Effector memory CD4-positive, alpha-beta T cell (primary cell): ENCODE results near the gene DCLRE1C.
"Not testable (repeated sequence)": the region's sequence is repeated elsewhere in the genome, so short reads cannot be mapped to it uniquely, and the experiment has no call there.

ENCODE experiments used
- DNase-seq, 3 donors: peaks; one replicate each; pipeline ENCODE4 v3.0.0-alpha.2; 2020
- H3K27ac ChIP-seq: 2 replicates; pipeline ENCODE4 v1.7.0; 2013; ENCODE audit warnings: mild to moderate bottlenecking, low read length, moderate library complexity; ENCODE audit not compliant: insufficient read depth, poor library complexity, severe bottlenecking
- H3K27me3 ChIP-seq: replicated peaks from 2 replicates; pipeline ENCODE4 v1.7.0; 2013; ENCODE audit warnings: mild to moderate bottlenecking, low read length; ENCODE audit not compliant: insufficient read depth, control insufficient read depth, poor library complexity, severe bottlenecking
- H3K36me3 ChIP-seq: 2 replicates; pipeline ENCODE4 v1.7.0; 2013; ENCODE audit warnings: mild to moderate bottlenecking, low read length, moderate library complexity; ENCODE audit not compliant: control insufficient read depth, insufficient read depth
- H3K4me1 ChIP-seq: 2 replicates; pipeline ENCODE4 v1.7.0; 2013; ENCODE audit warnings: low read length, mild to moderate bottlenecking; ENCODE audit not compliant: control insufficient read depth, insufficient read depth, poor library complexity, severe bottlenecking
- H3K4me3 ChIP-seq: 2 replicates; pipeline ENCODE4 v1.7.0; 2013; ENCODE audit warnings: low read length, low read depth, mild to moderate bottlenecking; ENCODE audit not compliant: insufficient read depth, poor library complexity, severe bottlenecking
- H3K9me3 ChIP-seq: 2 replicates; pipeline ENCODE4 v1.7.0; 2013; ENCODE audit warnings: mild to moderate bottlenecking, low read length, moderate library complexity; ENCODE audit not compliant: control insufficient read depth

DCLRE1C gene

DNA sequence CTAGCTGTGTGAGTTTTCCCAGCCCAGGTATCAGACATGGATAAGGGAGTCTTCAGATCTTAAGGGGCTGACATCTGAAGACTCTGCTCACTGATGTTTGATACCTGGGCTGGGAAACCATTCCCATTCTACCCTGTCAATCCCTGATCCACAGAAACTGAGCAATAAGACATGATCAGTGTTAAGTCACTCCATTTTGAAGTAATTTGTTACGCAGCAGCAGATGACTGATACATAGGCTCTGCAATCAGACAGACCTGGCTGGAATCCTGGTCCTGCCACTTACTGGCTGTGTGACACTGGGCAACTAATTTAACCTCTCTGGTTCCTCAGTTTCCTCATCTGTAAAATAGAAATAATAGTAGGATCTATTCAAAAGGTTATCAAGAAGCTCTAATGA lies 6.6 kb downstream of the DCLRE1C start:
- Histone ChIP-seq H3K4me1 (no peaks in the 10 kb centered on the region), H3K4me3 (no peak overlapping the region), H3K36me3 (peaks cover 38% of the 10 kb centered on the region), H3K27me3 (no peaks in the 10 kb centered on the region), H3K9me3 (no peaks in the 10 kb centered on the region), H3K27ac (no peak overlapping the region)
- DNase-seq, result no peak

DNA sequence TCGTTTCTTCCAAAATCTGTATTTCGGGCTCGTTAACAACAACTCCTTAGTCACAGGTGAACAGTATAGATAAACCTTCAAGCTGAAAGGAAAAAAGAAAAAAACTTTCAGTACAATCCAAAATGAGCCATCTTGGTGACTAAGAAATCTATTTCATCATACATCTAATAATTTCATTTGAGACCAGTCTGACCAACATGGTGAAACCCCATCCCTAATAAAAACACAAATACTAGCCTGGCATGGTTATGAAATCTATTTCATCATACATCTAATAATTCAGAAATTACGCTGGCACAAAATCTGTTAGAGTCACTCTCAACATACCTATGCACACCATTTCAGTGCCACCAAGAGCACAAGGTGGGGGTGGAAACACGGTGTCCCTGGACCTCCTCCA lies 8.8 kb downstream of the DCLRE1C start:
- no peak for DNase-seq
- Histone ChIP-seq H3K9me3 (no peaks in the 10 kb centered on the region), H3K27me3 (no peaks in the 10 kb centered on the region), H3K27ac (no peak overlapping the region), H3K4me3 (no peak overlapping the region), H3K36me3 (peaks cover 38% of the 10 kb centered on the region), H3K4me1 (no peaks in the 10 kb centered on the region)

DNA sequence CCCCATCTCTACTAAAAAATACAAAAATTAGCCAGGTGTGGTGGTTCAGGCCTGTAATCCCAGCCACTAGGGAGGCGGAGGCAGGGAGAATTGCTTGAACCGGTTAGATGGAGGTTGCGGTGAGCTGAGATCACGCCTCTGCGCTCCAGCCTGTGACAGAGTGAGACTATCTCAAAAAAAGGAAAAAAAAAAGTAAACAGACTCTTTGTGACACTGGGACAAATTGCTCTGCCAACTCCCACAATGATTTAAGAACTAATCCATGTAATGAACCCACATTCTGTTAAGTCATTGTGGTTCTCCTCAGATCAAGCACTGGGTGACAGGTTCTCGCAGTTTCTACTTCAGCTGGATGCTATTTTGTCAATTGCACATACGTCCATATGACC lies 11.0 kb downstream of the DCLRE1C start:
- not testable (repeated sequence) for DNase-seq, H3K27me3 ChIP-seq, H3K27ac ChIP-seq, H3K4me1 ChIP-seq, H3K4me3 ChIP-seq, H3K9me3 ChIP-seq
- peaks cover 32% of the 10 kb centered on the region for H3K36me3 ChIP-seq

DNA sequence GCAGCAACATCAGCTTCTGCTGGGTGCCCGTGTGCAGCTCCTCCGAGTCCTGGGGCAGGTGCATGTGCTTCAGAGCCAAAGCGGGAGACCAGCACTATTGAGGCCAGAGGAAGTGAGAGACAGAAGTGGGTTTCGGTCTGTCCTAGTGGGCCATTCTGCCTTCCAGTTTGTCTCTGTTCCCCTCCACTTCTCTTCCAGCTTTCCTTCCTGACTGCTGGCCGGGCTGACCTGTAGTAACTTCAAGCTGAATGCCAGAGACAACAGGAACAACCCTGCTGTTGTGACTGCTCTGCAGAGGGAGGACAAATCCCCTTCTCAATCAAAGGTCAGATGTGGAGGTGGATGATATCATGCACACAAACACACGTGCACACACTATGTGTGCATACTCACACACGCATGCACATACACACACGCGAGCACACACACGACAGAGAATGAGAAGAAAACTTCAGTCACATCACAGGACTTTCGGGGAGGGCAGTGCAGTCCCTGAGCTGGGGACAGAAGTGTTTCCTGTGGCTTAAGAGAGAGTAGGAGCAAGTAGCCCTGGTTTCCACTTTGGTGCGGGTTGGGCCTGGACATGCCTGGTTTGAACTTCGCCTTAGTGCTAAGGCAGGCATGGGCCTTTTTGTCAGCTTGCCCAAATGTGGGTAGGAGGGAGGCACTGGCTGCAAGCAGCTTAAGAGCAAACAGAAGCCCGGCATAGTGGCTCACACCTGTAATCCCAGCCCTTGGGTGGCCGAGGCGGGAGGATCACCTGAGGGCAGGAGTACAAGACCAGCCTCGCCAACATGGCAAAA lies 11.5 kb downstream of the DCLRE1C start:
- peaks cover 31% of the 10 kb centered on the region for H3K36me3 ChIP-seq
- not testable (repeated sequence) for H3K27me3 ChIP-seq, H3K4me1 ChIP-seq, H3K27ac ChIP-seq, H3K4me3 ChIP-seq, H3K9me3 ChIP-seq, DNase-seq

DNA sequence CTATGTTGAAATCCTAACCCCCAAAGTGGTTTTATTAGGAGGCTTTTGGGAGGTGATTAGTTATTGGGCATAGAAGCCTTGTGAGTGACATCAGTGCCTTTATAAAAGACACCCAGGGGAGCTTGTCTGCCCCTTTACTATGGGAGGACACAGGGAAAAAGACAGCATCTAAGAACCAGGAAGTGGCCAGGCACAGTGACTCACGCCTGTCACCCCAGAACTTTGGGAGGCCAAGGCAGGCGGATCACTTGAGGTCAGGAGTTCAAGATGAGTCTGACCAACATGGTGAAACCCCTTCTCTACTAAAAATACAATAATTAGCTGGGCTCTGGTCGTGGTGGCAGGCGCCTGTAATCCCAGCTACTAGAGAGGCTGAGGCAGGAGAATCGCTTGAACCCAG lies 14.9 kb downstream of the DCLRE1C start:
- not testable (repeated sequence) for DNase-seq, H3K9me3 ChIP-seq, H3K4me1 ChIP-seq, H3K27ac ChIP-seq, H3K4me3 ChIP-seq, H3K27me3 ChIP-seq
- H3K36me3 ChIP-seq, result peaks cover 39% of the 10 kb centered on the region

DNA sequence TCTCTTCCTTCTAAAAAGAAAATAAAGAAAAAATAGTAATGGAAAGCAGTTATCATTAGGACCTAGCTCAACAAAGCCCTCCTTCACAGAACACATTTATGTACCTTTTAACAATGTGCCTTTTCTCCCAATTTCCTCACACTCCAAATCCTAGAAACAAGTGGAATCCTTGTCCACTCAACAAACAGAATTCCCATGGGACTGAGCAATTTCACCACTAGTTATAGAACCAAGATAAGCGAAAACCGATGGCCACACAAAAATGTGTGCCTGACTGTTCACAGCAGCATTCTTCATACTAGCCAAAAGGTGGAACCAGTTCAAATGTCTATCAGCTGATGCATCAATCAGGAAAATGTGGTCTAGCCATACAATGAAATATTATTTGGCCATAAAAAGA lies 17.3 kb downstream of the DCLRE1C start:
- no peak for DNase-seq
- no peak overlapping the region for H3K27ac ChIP-seq
- no peaks in the 10 kb centered on the region for H3K4me1 ChIP-seq
- peaks cover 53% of the 10 kb centered on the region for H3K36me3 ChIP-seq
- no peaks in the 10 kb centered on the region for H3K27me3 ChIP-seq
- H3K4me3 ChIP-seq, result no peak overlapping the region
- H3K9me3 ChIP-seq, result no peaks in the 10 kb centered on the region

DNA sequence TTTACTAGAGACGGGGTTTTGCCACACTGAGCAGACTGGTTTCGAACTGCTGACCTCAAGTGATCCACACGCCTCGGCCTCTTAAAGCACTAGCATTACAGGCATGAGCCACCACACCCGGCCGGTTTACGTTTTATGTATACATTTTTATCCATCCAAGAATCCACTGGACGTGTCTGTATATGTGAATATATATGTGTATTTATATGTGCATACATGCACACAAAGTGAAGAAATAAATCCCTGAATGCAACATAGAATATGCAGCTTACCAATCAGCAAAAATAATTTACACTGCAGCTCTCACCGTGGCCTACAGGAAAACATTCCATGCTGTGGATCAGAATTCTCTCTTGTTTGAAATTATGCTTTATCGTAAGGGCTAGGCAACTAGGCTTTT lies 23.3 kb downstream of the DCLRE1C start:
- Histone ChIP-seq H3K36me3 (peaks cover 70% of the 10 kb centered on the region), H3K27ac (no peak overlapping the region), H3K27me3 (no peaks in the 10 kb centered on the region), H3K4me1 (no peaks in the 10 kb centered on the region), H3K9me3 (no peaks in the 10 kb centered on the region), H3K4me3 (no peak overlapping the region)
- no peak for DNase-seq

DNA sequence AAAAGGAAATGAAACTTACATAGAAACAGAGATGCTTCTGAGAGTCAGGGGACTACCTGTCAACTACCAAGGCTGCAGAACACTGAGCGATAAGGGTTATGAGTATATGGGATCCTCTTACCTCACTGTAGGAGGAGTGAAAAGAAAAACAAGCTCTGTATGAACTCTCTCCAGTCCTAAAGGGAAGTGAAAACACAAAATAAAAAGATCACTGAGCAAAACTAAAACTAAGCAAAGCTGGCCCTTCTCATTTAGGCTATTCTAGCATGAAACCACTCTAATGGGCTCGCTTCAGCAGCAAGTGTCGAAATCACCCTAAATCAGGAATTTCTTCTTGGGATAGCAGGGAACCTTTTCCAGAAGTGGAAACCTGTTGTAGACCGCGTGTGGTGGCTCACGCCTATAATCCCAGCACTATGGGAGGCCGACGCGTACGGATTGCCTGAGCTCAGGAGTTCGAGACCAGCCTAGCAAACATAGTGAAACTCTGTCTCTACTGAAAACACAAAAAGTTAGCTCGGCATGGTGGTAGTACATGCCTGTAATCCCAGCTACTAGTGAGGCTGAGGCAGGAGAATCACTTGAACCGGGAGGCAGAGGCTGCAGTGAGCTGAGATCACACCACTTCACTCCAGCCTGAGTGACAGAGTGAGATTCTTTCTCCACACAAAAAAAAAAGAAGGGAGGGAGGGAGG lies 27.0 kb downstream of the DCLRE1C start:
- peaks cover 71% of the 10 kb centered on the region for H3K36me3 ChIP-seq
- no peak for DNase-seq

DNA sequence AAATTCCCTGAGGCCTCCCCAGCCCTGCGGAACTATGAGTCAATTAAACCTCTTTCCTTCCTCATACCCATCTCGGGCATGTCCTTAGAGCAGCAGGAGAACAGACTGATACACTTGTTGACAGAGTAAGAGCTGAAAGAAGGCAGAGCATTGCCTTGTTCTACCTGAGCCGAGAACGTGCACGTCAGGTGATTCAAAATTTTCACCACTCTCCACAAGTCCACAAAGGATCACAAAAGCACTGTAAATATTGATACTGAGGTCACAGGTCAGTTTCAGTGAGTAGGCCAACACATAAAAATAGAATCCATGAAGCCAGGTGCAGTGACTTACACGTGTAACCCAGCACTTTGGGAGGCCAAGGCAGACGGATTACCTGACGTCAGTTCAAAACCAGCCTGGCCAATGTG lies 27.8 kb downstream of the DCLRE1C start:
- no peak overlapping the region for H3K4me3 ChIP-seq
- no peak for DNase-seq

More for the DNA sequence above, 27.0 kb downstream of the DCLRE1C start:
- no peaks in the 10 kb centered on the region for H3K27me3 ChIP-seq
- H3K4me3 ChIP-seq, result no peak overlapping the region
- H3K9me3 ChIP-seq, result no peaks in the 10 kb centered on the region
- H3K4me1 ChIP-seq, result no peaks in the 10 kb centered on the region
- no peak overlapping the region for H3K27ac ChIP-seq

DNA sequence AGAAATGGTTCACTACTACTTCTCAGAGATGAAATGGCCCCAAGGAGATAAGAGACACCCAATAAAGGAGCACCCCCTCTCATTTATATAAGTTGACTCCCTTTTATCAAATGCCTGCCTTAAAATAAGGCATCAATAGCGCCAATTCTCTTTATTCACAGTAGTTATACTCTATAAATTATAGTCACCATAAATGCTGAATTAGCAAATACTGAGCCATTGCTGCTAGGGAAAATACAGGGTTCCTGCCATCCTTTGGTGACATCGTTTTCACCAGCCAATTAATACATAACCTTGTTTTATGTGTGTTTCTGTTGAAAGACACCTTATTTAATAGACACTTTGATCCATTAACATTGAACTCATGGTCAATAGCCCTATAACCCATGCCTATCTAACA lies 28.6 kb downstream of the DCLRE1C start:
- DNase-seq, result no peak
- H3K36me3 ChIP-seq, result peaks cover 69% of the 10 kb centered on the region
- no peaks in the 10 kb centered on the region for H3K4me1 ChIP-seq
- H3K4me3 ChIP-seq, result no peak overlapping the region
- no peaks in the 10 kb centered on the region for H3K9me3 ChIP-seq
- H3K27ac ChIP-seq, result no peak overlapping the region
- no peaks in the 10 kb centered on the region for H3K27me3 ChIP-seq

More for the DNA sequence above, 27.8 kb downstream of the DCLRE1C start:
- no peaks in the 10 kb centered on the region for H3K9me3 ChIP-seq
- H3K36me3 ChIP-seq, result peaks cover 72% of the 10 kb centered on the region
- no peaks in the 10 kb centered on the region for H3K4me1 ChIP-seq
- H3K27ac ChIP-seq, result no peak overlapping the region
- H3K27me3 ChIP-seq, result no peaks in the 10 kb centered on the region
